HepG2 (cell line): ENCODE measurements around the gene KCNJ4.
"Not testable (repeated sequence)": the region's sequence is repeated elsewhere in the genome, so short reads cannot be mapped to it uniquely, and the experiment has no call there.

Experiments
- POLR2AphosphoS5 ChIP-seq: IDR thresholded peaks from 2 replicates; pipeline ENCODE4 v1.6.1; 2012; ENCODE audit warnings: low read depth, low read length
- ZNF10 ChIP-seq: sonication (generic); formaldehyde crosslinking; IDR thresholded peaks from 2 replicates; pipeline ENCODE4 v1.4.0; 2020; ENCODE audit warnings: mild to moderate bottlenecking, low read depth, missing genetic modification reagents, borderline replicate concordance

GRCh38 chr22:38386918-38387317 is 68.1 kb downstream of the KCNJ4 start:
- TF ChIP-seq POLR2AphosphoS5; ZNF10 (CRISPR knock-in tag): not testable (repeated sequence)
